Measurements from ENCODE around the gene NAA80.
"Not testable (repeated sequence)": the region's sequence is repeated elsewhere in the genome, so short reads cannot be mapped to it uniquely, and the experiment has no call there.

NAA80 gene

GRCh38 chr3:50288387-50289007 lies 10.7 kb downstream of the NAA80 start:
- DNase-seq, result no peak

- no peak for DNase-seq
Observed at GRCh38 chr3:50287262-50287661, 11.9 kb downstream of the NAA80 start.

- DNase-seq, result no peak
Observed at GRCh38 chr3:50286322-50287227, 12.6 kb downstream of the NAA80 start.

- DNase-seq, result not testable (repeated sequence)
Observed at GRCh38 chr3:50284121-50284520, 15.1 kb downstream of the NAA80 start.

- DNase-seq, result no peak
Observed at GRCh38 chr3:50279255-50280016, 19.8 kb downstream of the NAA80 start.

GRCh38 chr3:50278880-50279224 lies 20.4 kb downstream of the NAA80 start, which contains the start of gene LSMEM2:
LSMEM2 (plus strand) TSS chr3:50279087; CDS start chr3:50279114, 27 bp downstream.
- DNase-seq, result no peak

GRCh38 chr3:50278123-50278879 lies 20.9 kb downstream of the NAA80 start:
- DNase-seq, result no peak

GRCh38 chr3:50276762-50277101 lies 22.5 kb downstream of the NAA80 start:
- DNase-seq, result no peak

GRCh38 chr3:50275996-50276761 lies 23.0 kb downstream of the NAA80 start:
- DNase-seq, result no peak

GRCh38 chr3:50275141-50275995 lies 23.8 kb downstream of the NAA80 start:
- no peak for DNase-seq

- DNase-seq, result peak in 2 of 3 experiments; percentile 11 to 46
Observed at GRCh38 chr3:50274371-50275104, 24.7 kb downstream of the NAA80 start.

- DNase-seq, result no peak
Observed at GRCh38 chr3:50273689-50274065, 25.5 kb downstream of the NAA80 start.

GRCh38 chr3:50272911-50273688 lies 26.1 kb downstream of the NAA80 start:
- DNase-seq, result peak; percentile 62 to 81 (median 68)

- not testable (repeated sequence) for DNase-seq
Observed at GRCh38 chr3:50272538-50272910, 26.7 kb downstream of the NAA80 start.

GRCh38 chr3:50271314-50271936 lies 27.8 kb downstream of the NAA80 start:
- no peak for DNase-seq

GRCh38 chr3:50270422-50271224 lies 28.6 kb downstream of the NAA80 start:
- DNase-seq, result no peak

GRCh38 chr3:50269977-50270413 lies 29.2 kb downstream of the NAA80 start:
- no peak for DNase-seq

- DNase-seq, result no peak
Observed at GRCh38 chr3:50269460-50269859, 29.7 kb downstream of the NAA80 start.
